Left lung (tissue), 10 donors: ENCODE measurements around the gene LRSAM1. TPM values are rescaled to one million over a fixed set of nuclear protein-coding genes. Genes with fewer than 3 reads are reported as not detected.

Experiments used
- ATAC-seq: fragments of 200-7000 bp; cut with Tn5 transposase; one replicate; pipeline ENCODE4 v1.9.1; 2020; ENCODE audit warnings: moderate library complexity
- DNase-seq, 4 donors: peaks; one replicate each; pipeline ENCODE4 v3.0.0-alpha.2; 2013 to 2020
- H3K27ac ChIP-seq, 2 donors: fragments of 200-600 bp; sonication (generic) in 1 of 2; one replicate each; pipeline versions ENCODE4 v1.5.0 to v1.8.0; 2020 to 2021
- H3K27me3 ChIP-seq, 2 donors: fragments of 200-600 bp; sonication (generic) in 1 of 2; one replicate each; pipeline versions ENCODE4 v1.5.0 to v1.8.0; 2020 to 2021
- H3K36me3 ChIP-seq, 2 donors: fragments of 200-600 bp; sonication (generic) in 1 of 2; one replicate each; pipeline versions ENCODE4 v1.5.0 to v1.8.0; 2020 to 2021
- H3K4me1 ChIP-seq, 2 donors: fragments of 200-600 bp; one replicate each; pipeline ENCODE4 v1.8.0; 2021
- H3K4me3 ChIP-seq, 2 donors: fragments of 200-600 bp; sonication (generic) in 1 of 2; one replicate each; pipeline versions ENCODE4 v1.5.0 to v1.8.0; 2020 to 2021; ENCODE audit warnings: mild to moderate bottlenecking in 1 of 2
- H3K9me3 ChIP-seq, 2 donors: fragments of 200-600 bp; sonication (generic) in 1 of 2; one replicate each; pipeline versions ENCODE4 v1.5.0 to v1.8.0; 2020 to 2021
- intact Hi-C, 2 donors: fragments of 100-400 bp; cut with DNase I; formaldehyde crosslinking; loops; one replicate each; pipeline versions ENCODE4 v1.11.2 to v1.14.2; 2022
- polyA plus RNA-seq, 6 donors: library from polyadenylated mRNA; unstranded; fragments of 120-200 nt; gene quantifications; one replicate each; pipeline ENCODE4 v1.2.1, GENCODE V29; 2013; ENCODE audit not compliant: insufficient read length in 6 of 6
- total RNA-seq, 2 donors: library from RNA; stranded (reverse); fragmentation: NEBNext Ultra II Directional; extraction: Animal tissue kit (Norgen Biotek cat#: 25700); gene quantifications; one replicate each; pipeline ENCODE4 v1.2.1, GENCODE V29; 2021
- TF ChIP-seq, protein P1 (sequence below), 2 donors: fragments of 200-600 bp; sonication (generic) in 1 of 2; IDR thresholded peaks; one replicate each; pipeline versions ENCODE4 v1.5.0 to v1.8.0; 2021; ENCODE audit warnings: antibody characterized with exemption in 2 of 2
- donor health status: DM: no; HTN: yes; CAD: no.
- donor health status: DM: no; HTN: no; CAD: no.

LRSAM1 gene
- total and polyA plus RNA-seq, 8 donors: 16.4 to 24.4 (median 19.4) TPM

GRCh38 chr9:127530206-127530941 lies 79.1 kb downstream of the LRSAM1 start:
- DNase-seq (no peak), ATAC-seq (no peak)
- peaks cover 3 to 50% of the 10 kb centered on the region in 2 donors for H3K4me1 ChIP-seq
- peak overlapping the region in 1 of 2 donors; percentile 20 for H3K27ac ChIP-seq
- H3K4me3 ChIP-seq: no peak overlapping the region
- intact Hi-C loops: no loop called here
- peaks cover 0 to 8% of the 10 kb centered on the region in 2 donors for H3K9me3 ChIP-seq
- H3K36me3 ChIP-seq: peaks cover 0 to 86% of the 10 kb centered on the region in 2 donors
- TF ChIP-seq, protein P1, sequence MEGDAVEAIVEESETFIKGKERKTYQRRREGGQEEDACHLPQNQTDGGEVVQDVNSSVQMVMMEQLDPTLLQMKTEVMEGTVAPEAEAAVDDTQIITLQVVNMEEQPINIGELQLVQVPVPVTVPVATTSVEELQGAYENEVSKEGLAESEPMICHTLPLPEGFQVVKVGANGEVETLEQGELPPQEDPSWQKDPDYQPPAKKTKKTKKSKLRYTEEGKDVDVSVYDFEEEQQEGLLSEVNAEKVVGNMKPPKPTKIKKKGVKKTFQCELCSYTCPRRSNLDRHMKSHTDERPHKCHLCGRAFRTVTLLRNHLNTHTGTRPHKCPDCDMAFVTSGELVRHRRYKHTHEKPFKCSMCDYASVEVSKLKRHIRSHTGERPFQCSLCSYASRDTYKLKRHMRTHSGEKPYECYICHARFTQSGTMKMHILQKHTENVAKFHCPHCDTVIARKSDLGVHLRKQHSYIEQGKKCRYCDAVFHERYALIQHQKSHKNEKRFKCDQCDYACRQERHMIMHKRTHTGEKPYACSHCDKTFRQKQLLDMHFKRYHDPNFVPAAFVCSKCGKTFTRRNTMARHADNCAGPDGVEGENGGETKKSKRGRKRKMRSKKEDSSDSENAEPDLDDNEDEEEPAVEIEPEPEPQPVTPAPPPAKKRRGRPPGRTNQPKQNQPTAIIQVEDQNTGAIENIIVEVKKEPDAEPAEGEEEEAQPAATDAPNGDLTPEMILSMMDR (IDR thresholded peaks at IDR 0.05): no peak
- no peaks in the 10 kb centered on the region for H3K27me3 ChIP-seq

- Histone ChIP-seq H3K27ac (no peak overlapping the region), H3K4me3 (no peak overlapping the region), H3K4me1 (peaks cover 7 to 59% of the 10 kb centered on the region in 2 donors), H3K36me3 (peaks cover 0 to 86% of the 10 kb centered on the region in 2 donors), H3K9me3 (no peaks in the 10 kb centered on the region), H3K27me3 (no peaks in the 10 kb centered on the region)
- ATAC-seq: no peak
- DNase-seq: no peak
- intact Hi-C loops: no loop called here
- TF ChIP-seq, protein P1 (IDR thresholded peaks at IDR 0.05): no peak
These were observed 80.4 kb downstream of the LRSAM1 start for GRCh38 chr9:127531676-127532075.

GRCh38 chr9:127534250-127534906 lies 83.1 kb downstream of the LRSAM1 start:
- Histone ChIP-seq H3K4me1 (peaks cover 11 to 69% of the 10 kb centered on the region in 2 donors), H3K4me3 (no peak overlapping the region), H3K27ac (peak overlapping the region in 1 of 2 donors; percentile 46), H3K27me3 (no peaks in the 10 kb centered on the region), H3K9me3 (no peaks in the 10 kb centered on the region), H3K36me3 (peaks cover 0 to 65% of the 10 kb centered on the region in 2 donors)
- TF ChIP-seq, protein P1 (IDR thresholded peaks at IDR 0.05): no peak
- intact Hi-C loops: no loop called here
- ATAC-seq (no peak), DNase-seq (no peak)

DNA sequence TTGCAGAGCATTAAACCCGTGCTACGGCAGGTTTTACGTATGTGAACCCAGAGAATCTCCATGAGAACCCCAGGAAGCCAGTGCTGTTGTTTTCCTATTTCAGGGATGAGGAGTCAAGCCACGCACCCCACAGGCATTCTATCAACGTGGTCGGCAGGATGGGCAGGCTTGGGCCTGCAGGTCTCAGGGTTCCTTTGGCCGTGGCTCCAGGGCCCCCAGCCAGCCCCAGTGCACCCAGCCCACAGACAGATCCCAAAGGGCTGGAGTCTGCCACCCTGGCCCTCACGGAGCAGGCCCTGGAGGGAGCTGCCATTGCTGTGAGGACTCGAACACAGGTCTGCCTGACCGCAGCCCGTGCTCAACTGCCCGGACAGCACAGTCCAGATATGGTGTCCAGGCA lies 83.6 kb downstream of the LRSAM1 start:
- intact Hi-C loops: no loop called here
- Histone ChIP-seq H3K36me3 (peaks cover 0 to 59% of the 10 kb centered on the region in 2 donors), H3K4me1 (peaks cover 16 to 69% of the 10 kb centered on the region in 2 donors), H3K4me3 (no peak overlapping the region), H3K27ac (peak overlapping the region in 1 of 2 donors; percentile 46), H3K27me3 (no peaks in the 10 kb centered on the region), H3K9me3 (no peaks in the 10 kb centered on the region)
- TF ChIP-seq, protein P1 (IDR thresholded peaks at IDR 0.05): no peak
- ATAC-seq: no peak
- DNase-seq: peak in 1 of 4 donors; percentile 61

- no peak overlapping the region for H3K4me3 ChIP-seq
- no peaks in the 10 kb centered on the region for H3K27me3 ChIP-seq
- H3K4me1 ChIP-seq: peaks cover 21 to 72% of the 10 kb centered on the region in 2 donors
- ATAC-seq (no peak), DNase-seq (no peak)
- intact Hi-C loops: no loop called here
- H3K36me3 ChIP-seq: peaks cover 0 to 54% of the 10 kb centered on the region in 2 donors
- TF ChIP-seq, protein P1 (IDR thresholded peaks at IDR 0.05): no peak
- H3K9me3 ChIP-seq: no peaks in the 10 kb centered on the region
- peak overlapping the region in 1 of 2 donors; percentile 46 for H3K27ac ChIP-seq
These were observed 84.1 kb downstream of the LRSAM1 start for GRCh38 chr9:127535396-127535795.
